ENCODE measurements around the gene EFNB3.
A peak's percentile ranks its signal among the peaks of the same experiment; 100 is the strongest.

EFNB3 gene

GRCh38 chr17:7700510-7700909 is 4.5 kb upstream of the EFNB3 start:
- Histone ChIP-seq H3K4me3 (ENCODE audit: insufficient read depth, low read depth, low read length, poor library complexity, severe bottlenecking) (no peak overlapping the region), H3K36me3 (ENCODE audit: control insufficient read depth, insufficient read depth, low read length) (peaks cover 15% of the 10 kb centered on the region), H3K4me1 (ENCODE audit: control insufficient read depth, insufficient read depth, low read length, poor library complexity, severe bottlenecking) (peaks cover 9% of the 10 kb centered on the region), H3K27me3 (replicated peaks; ENCODE audit: control insufficient read depth, insufficient read depth, low read length, poor library complexity, severe bottlenecking) (peaks cover 12% of the 10 kb centered on the region), H3K9me3 (ENCODE audit: control insufficient read depth, low read length) (no peaks in the 10 kb centered on the region), H3K27ac (ENCODE audit: insufficient read depth, low read length, poor library complexity, severe bottlenecking) (no peak overlapping the region)
- DNase-seq: no peak

GRCh38 chr17:7701681-7702080 is 3.3 kb upstream of the EFNB3 start:
- Histone ChIP-seq H3K27me3 (replicated peaks; ENCODE audit: control insufficient read depth, insufficient read depth, low read length, poor library complexity, severe bottlenecking) (peaks cover 23% of the 10 kb centered on the region), H3K9me3 (ENCODE audit: control insufficient read depth, low read length) (no peaks in the 10 kb centered on the region), H3K4me1 (ENCODE audit: control insufficient read depth, insufficient read depth, low read length, poor library complexity, severe bottlenecking) (peaks cover 10% of the 10 kb centered on the region), H3K36me3 (ENCODE audit: control insufficient read depth, insufficient read depth, low read length) (peaks cover 12% of the 10 kb centered on the region), H3K4me3 (ENCODE audit: insufficient read depth, low read depth, low read length, poor library complexity, severe bottlenecking) (no peak overlapping the region), H3K27ac (ENCODE audit: insufficient read depth, low read length, poor library complexity, severe bottlenecking) (no peak overlapping the region)
- no peak for DNase-seq

GRCh38 chr17:7702776-7703175 is 2.2 kb upstream of the EFNB3 start:
- Histone ChIP-seq H3K27me3 (replicated peaks; ENCODE audit: control insufficient read depth, insufficient read depth, low read length, poor library complexity, severe bottlenecking) (peaks cover 27% of the 10 kb centered on the region), H3K9me3 (ENCODE audit: control insufficient read depth, low read length) (no peaks in the 10 kb centered on the region), H3K27ac (ENCODE audit: insufficient read depth, low read length, poor library complexity, severe bottlenecking) (no peak overlapping the region), H3K4me1 (ENCODE audit: control insufficient read depth, insufficient read depth, low read length, poor library complexity, severe bottlenecking) (peaks cover 10% of the 10 kb centered on the region), H3K36me3 (ENCODE audit: control insufficient read depth, insufficient read depth, low read length) (peaks cover 12% of the 10 kb centered on the region), H3K4me3 (ENCODE audit: insufficient read depth, low read depth, low read length, poor library complexity, severe bottlenecking) (no peak overlapping the region)
- DNase-seq: no peak

GRCh38 chr17:7703584-7704479 is 1.2 kb upstream of the EFNB3 start:
- DNase-seq: no peak
- Histone ChIP-seq H3K9me3 (ENCODE audit: control insufficient read depth, low read length) (no peaks in the 10 kb centered on the region), H3K4me3 (ENCODE audit: insufficient read depth, low read depth, low read length, poor library complexity, severe bottlenecking) (no peak overlapping the region), H3K36me3 (ENCODE audit: control insufficient read depth, insufficient read depth, low read length) (peaks cover 12% of the 10 kb centered on the region), H3K4me1 (ENCODE audit: control insufficient read depth, insufficient read depth, low read length, poor library complexity, severe bottlenecking) (peaks cover 10% of the 10 kb centered on the region), H3K27me3 (replicated peaks; ENCODE audit: control insufficient read depth, insufficient read depth, low read length, poor library complexity, severe bottlenecking) (peaks cover 27% of the 10 kb centered on the region), H3K27ac (ENCODE audit: insufficient read depth, low read length, poor library complexity, severe bottlenecking) (no peak overlapping the region)

- no peaks in the 10 kb centered on the region for H3K9me3 ChIP-seq (ENCODE audit: control insufficient read depth, low read length)
- peak overlapping the region; percentile 32 for H3K4me3 ChIP-seq (ENCODE audit: insufficient read depth, low read depth, low read length, poor library complexity, severe bottlenecking)
- DNase-seq: no peak
- peaks cover 27% of the 10 kb centered on the region for H3K27me3 ChIP-seq (replicated peaks; ENCODE audit: control insufficient read depth, insufficient read depth, low read length, poor library complexity, severe bottlenecking)
- H3K36me3 ChIP-seq (ENCODE audit: control insufficient read depth, insufficient read depth, low read length): peaks cover 12% of the 10 kb centered on the region
- no peak overlapping the region for H3K27ac ChIP-seq (ENCODE audit: insufficient read depth, low read length, poor library complexity, severe bottlenecking)
- peaks cover 10% of the 10 kb centered on the region for H3K4me1 ChIP-seq (ENCODE audit: control insufficient read depth, insufficient read depth, low read length, poor library complexity, severe bottlenecking)
These were observed 560 bp downstream of the EFNB3 start for GRCh38 chr17:7705269-7706255.

GRCh38 chr17:7706631-7707354 is 1.8 kb downstream of the EFNB3 start:
- peaks cover 7% of the 10 kb centered on the region for H3K36me3 ChIP-seq (ENCODE audit: control insufficient read depth, insufficient read depth, low read length)
- no peak for DNase-seq
- no peaks in the 10 kb centered on the region for H3K9me3 ChIP-seq (ENCODE audit: control insufficient read depth, low read length)
- peaks cover 10% of the 10 kb centered on the region for H3K4me1 ChIP-seq (ENCODE audit: control insufficient read depth, insufficient read depth, low read length, poor library complexity, severe bottlenecking)
- H3K4me3 ChIP-seq (ENCODE audit: insufficient read depth, low read depth, low read length, poor library complexity, severe bottlenecking): no peak overlapping the region
- H3K27me3 ChIP-seq (replicated peaks; ENCODE audit: control insufficient read depth, insufficient read depth, low read length, poor library complexity, severe bottlenecking): peaks cover 27% of the 10 kb centered on the region
- H3K27ac ChIP-seq (ENCODE audit: insufficient read depth, low read length, poor library complexity, severe bottlenecking): no peak overlapping the region

GRCh38 chr17:7707446-7707845 is 2.4 kb downstream of the EFNB3 start:
- H3K4me3 ChIP-seq (ENCODE audit: insufficient read depth, low read depth, low read length, poor library complexity, severe bottlenecking): no peak overlapping the region
- H3K27me3 ChIP-seq (replicated peaks; ENCODE audit: control insufficient read depth, insufficient read depth, low read length, poor library complexity, severe bottlenecking): peaks cover 32% of the 10 kb centered on the region

GRCh38 chr17:7707858-7708750 is 3.1 kb downstream of the EFNB3 start:
- Histone ChIP-seq H3K4me1 (ENCODE audit: control insufficient read depth, insufficient read depth, low read length, poor library complexity, severe bottlenecking) (peaks cover 10% of the 10 kb centered on the region), H3K4me3 (ENCODE audit: insufficient read depth, low read depth, low read length, poor library complexity, severe bottlenecking) (no peak overlapping the region), H3K9me3 (ENCODE audit: control insufficient read depth, low read length) (no peaks in the 10 kb centered on the region), H3K36me3 (ENCODE audit: control insufficient read depth, insufficient read depth, low read length) (no peaks in the 10 kb centered on the region), H3K27ac (ENCODE audit: insufficient read depth, low read length, poor library complexity, severe bottlenecking) (no peak overlapping the region), H3K27me3 (replicated peaks; ENCODE audit: control insufficient read depth, insufficient read depth, low read length, poor library complexity, severe bottlenecking) (peaks cover 32% of the 10 kb centered on the region)
- no peak for DNase-seq

More at GRCh38 chr17:7707446-7707845, 2.4 kb downstream of the EFNB3 start:
- DNase-seq: no peak
- no peaks in the 10 kb centered on the region for H3K9me3 ChIP-seq (ENCODE audit: control insufficient read depth, low read length)
- peaks cover 4% of the 10 kb centered on the region for H3K36me3 ChIP-seq (ENCODE audit: control insufficient read depth, insufficient read depth, low read length)
- peaks cover 10% of the 10 kb centered on the region for H3K4me1 ChIP-seq (ENCODE audit: control insufficient read depth, insufficient read depth, low read length, poor library complexity, severe bottlenecking)
- H3K27ac ChIP-seq (ENCODE audit: insufficient read depth, low read length, poor library complexity, severe bottlenecking): no peak overlapping the region

- Histone ChIP-seq H3K27me3 (replicated peaks; ENCODE audit: control insufficient read depth, insufficient read depth, low read length, poor library complexity, severe bottlenecking) (peaks cover 32% of the 10 kb centered on the region), H3K4me1 (ENCODE audit: control insufficient read depth, insufficient read depth, low read length, poor library complexity, severe bottlenecking) (peaks cover 10% of the 10 kb centered on the region), H3K36me3 (ENCODE audit: control insufficient read depth, insufficient read depth, low read length) (no peaks in the 10 kb centered on the region), H3K9me3 (ENCODE audit: control insufficient read depth, low read length) (no peaks in the 10 kb centered on the region), H3K4me3 (ENCODE audit: insufficient read depth, low read depth, low read length, poor library complexity, severe bottlenecking) (no peak overlapping the region), H3K27ac (ENCODE audit: insufficient read depth, low read length, poor library complexity, severe bottlenecking) (no peak overlapping the region)
- no peak for DNase-seq
These were observed 4.0 kb downstream of the EFNB3 start for GRCh38 chr17:7709031-7709430.
